ENCODE data around the gene PLCD1.
"Not testable (repeated sequence)": the region's sequence is repeated elsewhere in the genome, so short reads cannot be mapped to it uniquely, and the experiment has no call there.

The PLCD1 gene

DNA sequence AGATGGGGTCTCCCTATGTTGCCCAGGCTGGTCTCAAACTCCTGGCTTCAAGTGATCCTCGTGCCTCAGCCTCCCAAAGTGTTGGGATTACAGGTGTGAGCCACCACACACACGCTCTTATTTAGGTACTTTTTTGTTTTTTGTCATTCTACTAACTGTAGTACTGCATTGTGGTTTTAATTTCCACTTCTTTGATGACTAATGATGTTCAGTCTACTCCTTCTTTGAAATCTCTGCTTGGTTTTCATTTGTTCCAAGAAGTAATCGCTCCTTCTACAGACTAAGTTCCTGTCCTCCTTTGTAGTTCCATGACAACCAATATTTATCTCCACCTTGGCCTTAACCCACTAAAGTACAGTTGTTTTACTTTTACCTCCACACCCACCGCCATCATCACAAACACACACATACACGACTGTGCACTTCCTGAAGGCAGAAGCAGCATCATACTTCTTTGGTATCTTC lies 9.0 kb upstream of the PLCD1 start:
- DNase-seq = no peak

DNA sequence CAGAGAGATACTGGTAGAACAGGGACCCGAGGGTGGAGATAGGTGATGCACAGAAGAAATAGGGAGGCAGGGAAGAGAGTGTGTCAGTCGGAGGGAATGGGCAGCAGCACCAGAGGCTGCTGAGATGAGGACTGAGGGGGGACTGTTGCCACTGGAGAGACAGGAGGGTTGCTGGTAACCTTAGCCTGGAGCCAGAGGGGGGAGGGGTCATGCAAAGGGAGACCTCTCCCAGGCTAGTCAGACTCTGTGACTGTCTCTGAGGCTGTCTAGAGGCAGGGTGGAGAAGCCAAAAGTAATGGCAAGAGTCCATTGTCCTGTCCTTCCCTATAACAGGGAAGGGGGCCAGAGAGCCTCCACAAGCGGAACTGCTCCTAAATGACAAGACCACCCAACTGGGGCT lies 7.5 kb upstream of the PLCD1 start:
- DNase-seq = no peak

DNA sequence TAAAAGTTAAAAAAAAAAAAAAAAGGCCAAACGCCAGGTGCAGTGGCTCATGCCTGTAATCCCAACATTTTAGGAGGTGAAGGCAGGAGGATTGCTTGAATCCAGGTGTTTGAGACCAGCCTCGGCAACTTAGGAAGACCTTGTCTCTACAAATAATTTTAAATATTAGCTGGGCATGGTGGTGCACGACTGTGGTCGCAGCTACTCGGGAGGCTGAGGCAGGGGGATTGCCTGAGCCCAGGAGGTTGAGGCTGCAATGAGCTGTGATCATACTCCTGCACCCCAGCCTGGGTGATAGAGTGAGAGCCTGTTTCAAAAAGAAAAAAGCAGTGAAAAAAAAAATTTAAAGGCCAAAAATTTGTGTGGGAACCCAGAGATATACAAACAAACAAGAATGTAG lies 6.8 kb upstream of the PLCD1 start:
- no peak for DNase-seq

DNA sequence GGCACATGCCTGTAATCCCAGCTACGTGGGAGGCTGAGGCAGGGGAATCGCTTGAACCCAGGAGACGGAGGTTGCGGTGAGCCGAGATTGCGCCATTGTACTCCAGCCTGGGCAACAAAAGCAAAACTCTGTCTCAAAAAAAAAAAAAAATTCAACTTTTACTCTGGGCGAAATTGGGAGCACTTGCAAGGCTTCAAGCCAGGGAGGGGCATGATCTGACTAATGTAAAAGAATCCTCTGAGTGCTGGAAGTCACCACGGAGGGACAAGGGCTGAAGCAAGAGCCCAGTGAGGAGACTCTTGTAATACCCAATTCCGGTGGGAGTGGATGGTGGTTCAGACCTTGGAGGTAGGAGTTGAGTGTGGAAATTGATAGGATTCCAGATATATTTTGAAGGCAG lies 4.9 kb upstream of the PLCD1 start:
- DNase-seq = not testable (repeated sequence)

DNA sequence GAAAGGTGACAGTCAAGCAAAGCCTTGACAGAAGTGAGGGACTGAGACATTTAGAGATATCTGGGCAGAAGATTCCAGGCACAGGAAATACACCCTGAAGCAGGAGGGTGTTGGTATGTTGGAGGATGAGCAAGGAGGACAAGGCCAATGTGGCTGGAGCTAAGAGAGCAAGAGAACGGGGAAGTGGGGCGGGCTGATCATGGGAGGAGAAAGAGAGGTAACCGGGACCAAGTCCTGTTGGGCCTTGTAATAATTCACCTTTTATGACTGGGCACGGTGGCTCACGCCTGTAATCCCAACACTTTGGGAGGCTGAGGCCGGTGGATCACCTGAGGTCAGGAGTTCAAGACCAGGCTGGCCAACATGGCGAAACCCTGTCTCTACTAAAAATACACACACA lies 4.1 kb upstream of the PLCD1 start:
- DNase-seq = not testable (repeated sequence)

DNA sequence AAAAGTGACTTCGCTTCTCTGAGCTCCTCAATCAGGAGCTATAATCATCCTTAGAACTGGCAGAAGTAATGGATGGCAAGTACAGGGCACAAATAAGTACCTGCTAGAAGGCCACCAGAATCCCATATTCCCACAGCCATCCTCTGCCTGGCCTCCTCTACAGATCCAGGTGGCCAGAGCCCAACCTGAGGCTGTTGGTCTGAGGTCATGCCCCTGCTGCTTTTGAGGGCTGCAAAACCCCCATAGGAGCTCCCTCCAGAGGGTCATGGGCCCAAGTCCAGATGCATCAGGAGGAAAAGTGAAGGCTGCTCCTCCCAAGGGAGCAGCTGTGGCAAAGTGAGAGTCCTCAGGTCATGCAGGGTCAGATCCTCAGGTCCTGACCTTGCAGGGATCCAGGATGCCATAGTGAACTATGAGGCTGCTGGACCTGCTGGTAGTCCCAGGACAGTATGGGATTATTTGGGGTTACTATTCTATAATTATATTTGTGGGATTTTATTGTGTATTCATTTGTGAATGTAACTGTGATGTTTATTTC lies 3.0 kb upstream of the PLCD1 start:
- DNase-seq = no peak

DNA sequence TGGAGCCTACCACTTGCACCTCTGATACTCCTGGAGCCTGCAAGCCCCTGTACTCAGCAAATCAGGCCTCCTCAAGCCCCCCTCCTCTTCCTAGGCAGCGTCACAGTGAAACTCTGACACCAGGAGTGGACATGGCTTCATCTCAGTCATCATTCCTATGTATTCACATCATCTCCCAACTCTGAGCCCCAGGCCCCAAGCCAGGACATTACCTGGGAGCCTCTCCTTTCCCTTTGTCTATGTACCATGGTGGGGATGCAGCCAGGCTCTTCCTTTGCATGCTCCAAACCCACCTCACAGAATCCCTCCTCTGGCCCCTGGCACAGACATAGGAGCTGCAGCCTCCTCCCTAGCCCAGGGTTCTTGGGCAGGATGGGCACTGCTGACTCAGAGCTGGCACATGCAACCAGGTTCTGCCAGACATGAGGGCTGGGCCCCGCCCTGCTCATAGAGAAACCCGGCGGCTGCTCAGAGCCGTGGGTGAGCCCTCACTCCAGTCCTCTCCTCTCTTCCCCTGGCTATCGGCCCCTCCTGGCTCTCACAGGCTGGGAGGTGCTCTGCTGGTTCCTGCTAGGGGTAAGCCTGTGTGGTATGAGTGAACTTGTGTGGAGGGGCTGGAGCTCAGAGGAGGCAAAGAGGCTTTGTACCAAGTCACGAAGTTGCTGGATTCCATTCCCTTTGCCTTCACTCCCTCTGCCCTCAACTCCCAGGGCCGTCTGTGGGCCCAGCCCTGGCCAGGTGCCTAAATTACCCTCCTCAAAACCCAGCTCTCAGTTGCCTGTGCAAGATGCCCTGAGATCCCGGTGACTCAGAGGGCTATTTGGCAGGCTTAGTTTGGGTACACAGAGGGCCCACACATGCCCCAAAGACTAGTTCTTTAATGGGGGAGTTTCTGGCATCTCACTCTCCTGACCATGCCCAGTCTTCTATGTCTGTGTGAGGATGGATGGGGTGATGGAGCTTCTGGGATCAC lies 1.9 kb upstream of the PLCD1 start:
- DNase-seq = peak in 6 of 58 donors; percentile 29 to 87 (median 49)

DNA sequence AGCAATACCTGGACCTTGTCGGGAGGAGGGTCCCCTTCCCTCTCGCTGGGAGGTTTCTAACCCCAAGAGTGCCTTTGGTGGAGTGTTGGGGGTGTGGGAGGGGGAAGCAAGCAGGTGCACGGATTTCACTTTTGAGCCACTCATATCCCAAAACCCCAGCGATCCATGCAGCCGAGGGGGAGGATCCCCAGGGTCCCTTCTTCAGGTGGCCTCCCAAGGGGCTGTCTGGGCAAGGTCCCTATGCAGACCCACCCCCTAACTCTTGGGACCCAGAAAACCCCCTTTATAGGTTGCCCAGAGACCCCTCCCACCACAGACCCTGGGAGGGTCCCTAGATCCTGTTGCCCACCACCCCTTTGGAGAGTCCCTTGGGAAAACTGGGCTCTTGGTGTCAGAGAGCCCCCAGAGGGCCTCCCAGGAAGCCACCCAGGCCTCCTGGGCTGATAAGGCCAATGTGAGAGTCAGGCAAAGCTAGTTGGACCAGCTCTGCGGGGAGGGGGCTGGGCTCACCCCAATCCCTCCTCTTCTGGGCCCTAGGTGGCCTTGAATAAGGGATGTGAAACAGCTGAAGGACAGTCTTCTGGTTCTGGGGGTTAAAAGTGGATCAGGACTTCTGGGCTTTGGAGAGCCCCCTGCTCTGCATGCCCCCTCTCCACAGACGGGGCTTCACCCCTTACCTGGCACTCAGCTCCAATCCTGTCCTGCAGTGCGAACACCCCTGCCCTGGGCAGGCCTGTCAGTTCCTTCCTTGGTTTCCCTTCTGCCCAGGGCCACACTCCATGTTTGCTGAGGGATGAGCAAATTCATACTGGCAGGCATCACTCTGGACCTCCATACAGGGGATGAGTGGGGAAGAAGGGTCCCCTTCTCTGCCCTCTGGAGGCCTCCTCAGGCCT lies 932 bp upstream of the PLCD1 start:
- no peak for DNase-seq

DNA sequence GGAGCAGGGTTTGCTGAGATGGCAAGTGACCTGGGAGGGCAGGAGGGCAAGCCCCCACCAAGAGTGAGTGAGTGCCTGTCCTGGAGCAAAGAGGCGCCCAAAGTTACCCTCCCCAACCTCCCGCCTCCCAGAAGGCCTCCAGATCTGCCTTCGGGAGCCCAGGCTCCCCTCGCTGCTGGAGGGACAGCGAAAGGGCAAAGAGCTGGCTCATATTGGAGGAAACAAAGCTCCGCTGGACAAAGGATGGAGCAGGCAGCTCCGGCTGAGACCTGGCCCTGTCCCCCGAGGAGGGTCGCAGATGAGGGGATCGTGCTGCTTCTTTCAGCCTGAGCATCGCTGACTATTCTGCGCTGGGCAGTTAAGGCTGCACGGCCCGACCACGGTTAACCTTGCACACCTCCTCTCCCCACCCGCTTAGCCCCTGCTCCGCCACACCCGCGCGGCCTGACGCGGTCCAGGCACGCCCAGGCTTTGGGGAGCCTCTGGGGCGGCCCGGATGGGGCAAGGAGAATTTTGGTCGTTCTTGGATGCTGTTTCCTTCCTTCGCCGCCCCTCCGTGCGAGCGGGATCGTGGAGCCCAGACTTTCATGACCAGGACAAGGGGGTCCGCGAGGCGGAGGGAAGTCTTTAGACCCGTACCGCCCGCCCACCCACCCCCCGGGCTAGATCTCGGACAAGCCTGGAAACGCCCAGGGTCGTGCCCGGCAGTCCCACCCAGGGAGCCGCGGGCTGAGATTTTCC lies 651 bp downstream of the PLCD1 start:
- DNase-seq = peak in 1 of 58 donors; percentile 12

DNA sequence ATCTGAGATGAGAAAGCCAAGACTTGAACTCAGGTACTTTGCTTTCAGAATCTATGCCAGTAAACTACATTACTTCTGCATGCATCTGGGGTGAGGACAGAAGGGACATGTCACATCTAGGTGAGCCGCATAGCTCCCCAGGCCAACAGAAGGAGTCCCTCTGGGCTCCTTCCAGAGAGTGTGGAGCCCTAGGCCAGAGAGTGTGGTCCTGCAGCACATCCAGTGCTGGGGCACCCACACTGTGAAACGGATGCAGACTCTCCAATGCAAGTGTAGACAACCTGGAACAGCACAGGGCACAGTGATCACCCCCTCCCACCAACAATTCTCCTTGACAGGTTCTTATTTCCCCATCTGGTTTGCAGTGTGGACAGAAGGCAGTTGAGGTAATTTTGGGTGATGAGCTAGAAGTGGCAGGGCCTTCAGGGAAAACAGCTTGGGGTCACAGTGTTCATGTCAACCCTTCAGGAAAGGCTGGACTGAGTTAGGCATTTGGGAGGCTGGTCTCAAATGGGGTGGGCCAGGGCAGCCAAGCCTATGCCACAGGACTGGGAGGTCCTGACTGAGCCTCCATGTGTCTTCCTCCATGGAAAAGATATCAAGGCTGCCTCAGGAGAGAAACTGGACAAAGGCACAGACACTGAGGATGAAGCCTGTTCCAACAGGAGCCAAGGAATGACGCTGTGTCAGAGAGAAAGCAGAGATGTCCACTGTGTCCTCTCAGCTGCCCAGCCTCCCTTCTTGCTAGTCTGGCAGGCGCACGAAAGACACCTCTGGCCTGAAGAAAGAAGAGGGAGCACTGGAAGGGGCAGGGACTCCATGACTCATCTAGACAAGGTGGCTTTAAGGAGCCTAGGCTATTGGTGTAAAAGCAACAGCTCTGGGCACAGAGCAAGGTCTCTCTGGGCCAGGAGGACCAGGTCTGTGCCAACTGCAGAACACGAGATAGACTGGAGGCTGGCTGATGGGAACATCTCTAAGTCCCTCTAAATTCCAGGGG lies 1.7 kb downstream of the PLCD1 start:
- DNase-seq = no peak

DNA sequence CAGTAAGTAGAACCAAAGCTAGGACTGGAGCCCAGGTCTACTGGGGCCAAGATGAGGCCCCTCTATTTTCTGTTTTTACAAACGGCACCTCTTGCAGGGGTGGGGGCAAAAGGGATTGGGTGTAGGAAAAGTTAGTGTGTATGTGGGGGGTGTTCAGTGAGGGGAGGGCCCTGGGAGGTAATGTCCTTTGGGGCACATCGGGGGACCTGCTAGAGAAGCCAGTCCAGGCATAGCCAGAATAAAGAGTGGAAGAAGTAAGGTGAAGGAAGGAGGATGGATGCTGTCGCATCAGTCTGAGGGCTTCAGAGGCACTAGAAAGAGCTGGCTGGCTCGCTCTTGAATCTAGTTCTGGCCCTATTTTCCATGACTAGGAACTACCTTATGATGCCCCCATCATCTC lies 2.6 kb downstream of the PLCD1 start:
- no peak for DNase-seq

DNA sequence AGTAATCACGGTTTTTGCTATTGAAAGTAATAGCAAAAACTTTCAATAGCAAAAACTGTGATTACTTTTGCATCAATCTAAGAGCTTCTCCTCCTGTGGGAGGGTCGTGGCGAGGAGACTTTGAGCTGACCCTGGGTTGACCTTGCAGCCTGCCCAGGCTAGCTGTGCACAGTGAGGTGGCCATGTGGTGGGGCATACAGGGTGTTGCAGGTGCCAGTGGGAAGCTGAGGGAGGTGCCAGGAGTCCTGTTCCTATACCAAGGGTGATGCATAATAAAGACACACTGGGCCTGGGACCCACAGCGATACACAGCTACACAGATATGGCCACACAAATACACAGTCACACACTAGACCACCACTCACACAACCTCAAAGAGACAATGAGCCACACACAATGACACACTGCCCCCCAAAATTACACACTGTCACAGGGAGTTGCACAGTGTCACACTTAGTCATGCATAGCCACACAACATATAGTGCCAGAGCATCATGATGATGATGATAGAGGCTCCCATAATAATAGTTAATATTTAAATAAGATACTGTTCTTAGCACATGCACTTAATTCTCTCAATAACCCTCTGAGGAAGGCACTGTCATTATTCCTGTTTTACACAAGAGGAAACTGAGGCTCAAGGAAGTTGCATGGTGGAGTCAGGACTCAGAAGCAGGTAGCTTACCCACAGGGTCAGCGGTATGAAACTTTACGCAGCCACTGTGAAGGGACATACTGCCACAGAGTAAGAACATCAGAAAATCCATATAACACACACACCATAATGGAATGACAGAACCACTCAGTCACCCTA lies 6.3 kb downstream of the PLCD1 start:
- DNase-seq = no peak

DNA sequence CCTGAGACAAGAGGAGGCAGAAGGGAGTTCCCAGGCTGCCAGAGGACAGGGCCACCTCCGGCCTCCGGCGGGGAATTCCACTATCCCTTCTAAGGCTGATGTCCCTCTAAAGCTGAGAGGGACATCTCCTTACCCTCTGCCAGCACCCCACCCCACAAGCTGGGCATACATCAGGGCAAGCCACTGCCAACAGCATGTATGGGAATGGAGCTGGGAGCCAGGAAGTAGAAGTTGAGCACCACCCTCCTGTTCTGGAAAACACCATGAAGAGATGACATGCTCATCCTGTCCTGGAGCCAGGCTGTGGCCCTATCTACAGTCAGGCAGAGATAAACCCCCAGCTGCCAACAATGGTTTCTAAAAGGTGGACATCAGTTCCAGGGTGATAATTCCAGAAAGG lies 7.1 kb downstream of the PLCD1 start:
- no peak for DNase-seq

DNA sequence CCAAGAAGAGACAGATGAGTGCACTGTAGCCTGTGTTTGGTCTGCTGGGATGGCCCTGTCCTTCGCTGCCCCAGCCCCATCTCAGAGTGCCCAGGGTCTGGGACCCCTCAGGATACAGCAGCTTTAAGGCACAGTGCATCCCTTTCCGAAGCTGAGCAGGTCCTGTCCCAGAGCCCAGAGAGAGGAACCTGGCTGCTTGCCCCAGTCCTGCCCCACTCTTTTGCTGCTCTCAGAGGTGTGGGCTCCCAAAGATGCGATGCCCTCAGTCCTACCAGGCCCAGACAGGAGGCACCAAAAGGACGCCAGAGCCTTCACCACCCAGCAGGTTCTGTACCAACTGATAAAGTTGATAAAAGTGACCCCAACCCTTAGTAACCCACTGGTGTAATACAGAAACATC lies 8.2 kb downstream of the PLCD1 start:
- no peak for DNase-seq

DNA sequence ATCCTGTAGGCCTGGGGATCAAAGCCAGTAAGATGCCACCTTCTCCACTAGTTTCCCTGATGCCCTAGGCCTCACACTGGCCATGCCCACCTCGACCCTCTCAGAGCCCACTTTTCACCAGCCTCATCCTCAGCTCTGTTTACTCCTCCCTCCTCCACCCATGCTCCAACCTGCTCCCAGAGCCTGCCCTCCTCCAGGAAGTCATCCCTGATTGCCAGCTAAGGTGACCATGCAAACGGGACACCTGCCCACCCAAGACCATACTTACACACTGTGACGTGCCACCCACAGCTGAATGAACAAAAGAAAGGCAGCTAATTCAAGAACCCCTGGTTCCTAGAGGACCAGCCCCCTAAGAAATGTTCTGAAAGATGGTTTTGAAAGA lies 9.1 kb downstream of the PLCD1 start:
- no peak for DNase-seq

DNA sequence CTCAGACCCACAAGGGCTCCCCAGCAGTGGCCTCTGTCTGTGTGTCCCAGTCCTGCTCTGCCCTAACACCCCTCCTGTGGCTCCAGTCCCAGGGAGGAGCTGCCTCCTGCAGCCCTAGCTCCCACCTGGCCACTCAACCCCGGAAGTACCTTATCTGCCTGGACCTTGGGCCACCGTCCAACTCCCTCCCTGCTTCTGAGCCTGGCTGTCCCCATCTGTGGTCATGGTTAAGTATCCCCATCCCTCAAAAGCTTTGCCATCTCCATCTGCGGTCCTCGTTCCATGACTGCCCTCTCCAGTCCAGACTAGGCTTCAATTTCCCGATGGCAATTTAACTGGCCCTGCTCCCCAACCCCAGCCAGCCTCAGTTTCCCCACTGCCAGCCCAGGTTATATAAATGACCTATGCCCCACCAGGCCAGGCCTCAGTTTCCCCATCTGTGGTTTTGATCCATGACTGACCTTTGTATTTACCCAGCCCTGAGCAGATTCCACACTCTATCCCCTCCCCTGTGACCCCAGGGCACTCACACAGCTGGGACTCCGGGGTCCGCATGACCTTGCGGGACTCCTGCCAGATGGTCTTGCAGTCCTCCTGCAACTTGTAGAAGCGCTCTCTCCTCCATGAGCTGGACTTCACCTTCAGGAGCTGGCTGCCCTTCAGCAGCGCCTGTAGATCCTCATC lies 9.6 kb downstream of the PLCD1 start:
- DNase-seq = no peak

DNA sequence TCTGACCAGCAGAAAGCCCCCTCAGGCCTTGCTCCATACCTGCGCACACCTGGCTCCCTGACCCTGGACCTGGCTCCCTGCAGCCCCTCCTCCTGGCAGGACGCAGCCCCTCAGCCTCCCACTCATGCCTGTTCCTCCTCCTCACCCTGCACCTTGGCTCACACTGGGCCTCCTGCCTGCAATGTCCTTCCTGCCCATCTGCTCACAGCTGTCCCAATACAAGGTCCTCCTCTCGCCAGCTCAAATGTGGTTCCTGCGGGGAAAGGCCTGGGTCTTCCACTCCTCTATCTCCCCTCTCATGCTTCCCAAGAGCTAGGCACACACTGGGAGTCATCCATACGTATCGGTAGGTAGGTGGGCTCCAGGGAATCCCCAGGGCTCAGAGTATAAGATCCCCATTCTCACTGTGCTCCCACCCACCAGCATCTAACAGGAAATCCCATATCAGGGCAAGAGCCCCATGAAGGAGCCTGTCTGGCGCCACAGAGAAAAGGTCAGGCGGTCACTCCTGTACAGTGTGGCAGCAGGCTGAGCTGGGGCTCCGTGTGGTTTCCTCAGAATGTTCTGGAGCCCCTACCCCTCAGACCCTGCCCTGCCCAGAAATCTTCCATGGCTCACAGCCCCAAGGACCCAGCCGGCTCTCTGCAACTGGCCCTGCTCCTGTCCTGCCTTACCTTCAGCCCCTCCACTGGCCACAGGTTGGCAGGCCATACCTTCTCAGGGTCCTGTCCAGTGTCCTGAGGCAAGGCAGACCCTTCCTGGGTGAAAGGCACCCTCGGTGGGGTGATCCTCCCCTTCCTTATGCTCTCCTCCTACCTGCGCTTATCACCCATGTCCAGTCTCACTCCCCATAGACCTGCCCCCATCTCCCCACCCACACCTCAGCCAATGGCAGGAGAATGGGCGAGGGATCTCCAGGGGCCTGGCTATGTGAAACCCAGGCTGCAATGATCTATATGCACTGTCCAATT lies 10.9 kb downstream of the PLCD1 start:
- no peak for DNase-seq

Data from anterior cingulate cortex (tissue), 58 donors.